Astrocyte of the hippocampus (primary cell): Measurements from ENCODE around the gene F13A1.
A peak's percentile ranks its signal among the peaks of the same experiment; 100 is the strongest.

ENCODE experiments used
- DNase-seq: peaks from one replicate; pipeline ENCODE4 v3.0.0; 2011; ENCODE audit warnings: low read depth, low spot score

Gene F13A1

DNA sequence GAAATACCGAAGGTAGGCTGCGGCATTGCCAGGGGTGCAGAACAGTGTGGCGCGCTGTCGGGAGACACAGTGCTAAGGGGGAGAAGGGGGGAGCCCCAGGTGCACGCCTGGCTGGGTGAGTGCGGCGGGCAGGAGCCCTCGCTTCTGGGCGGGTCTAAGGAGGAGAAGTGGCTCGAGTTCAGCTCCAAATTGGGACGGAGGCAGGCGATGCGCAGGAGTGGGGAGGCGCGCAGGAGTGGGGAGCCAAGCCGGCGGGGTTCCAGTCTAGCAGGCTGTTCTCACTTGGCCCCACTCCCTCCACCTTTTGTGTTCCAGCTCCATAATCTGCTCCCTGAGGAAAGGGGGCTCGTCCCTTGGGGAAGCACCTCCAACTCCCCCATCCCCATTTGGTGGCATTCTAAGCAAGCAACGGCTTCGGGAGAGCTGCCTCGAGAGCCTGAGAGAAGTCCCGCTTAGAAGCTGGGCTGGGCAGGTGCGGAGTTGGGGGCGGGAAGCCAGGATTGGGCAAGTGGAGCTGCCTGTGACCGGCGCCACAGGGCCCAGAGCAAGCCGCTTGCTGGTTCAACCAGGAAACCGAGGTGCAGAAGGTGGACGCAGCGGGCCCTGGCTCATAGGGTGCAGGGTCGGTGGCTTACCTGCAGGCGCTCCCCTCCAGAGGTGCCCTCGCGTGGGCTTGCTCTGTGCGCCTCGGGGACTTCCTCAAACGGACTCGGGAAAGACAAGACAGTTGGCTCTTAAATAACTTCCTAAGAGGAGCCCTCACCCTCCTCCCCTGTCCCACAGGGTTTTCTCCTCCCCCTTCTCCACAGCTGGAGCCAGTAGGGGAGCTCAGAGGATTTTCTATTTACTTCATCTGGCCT is at the start of gene F13A1:
Gene F13A1, minus strand, starts transcription at position 711 of the 860 bp plus-strand sequence. CDS start 1,998 bp downstream, outside the sequence.
- peak; percentile 6 for DNase-seq

DNA sequence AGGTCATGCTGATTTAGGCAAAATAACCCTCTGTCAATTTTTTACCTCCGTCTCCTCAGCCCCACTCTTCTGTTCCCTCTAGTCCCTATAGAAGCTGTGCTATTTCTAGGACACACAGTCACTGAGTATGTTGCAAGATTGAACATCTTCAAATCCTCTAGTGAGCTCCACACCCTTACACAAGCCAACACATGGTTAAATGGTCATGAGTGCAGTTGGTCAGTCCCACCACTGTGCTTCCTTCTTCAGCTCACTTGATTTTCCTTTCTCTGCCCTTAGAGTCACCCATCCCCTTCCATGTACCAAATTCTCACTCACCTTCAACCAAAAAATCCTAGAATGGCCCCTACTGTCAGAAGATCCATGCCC is 48.2 kb upstream of the F13A1 start:
- DNase-seq = no peak

DNA sequence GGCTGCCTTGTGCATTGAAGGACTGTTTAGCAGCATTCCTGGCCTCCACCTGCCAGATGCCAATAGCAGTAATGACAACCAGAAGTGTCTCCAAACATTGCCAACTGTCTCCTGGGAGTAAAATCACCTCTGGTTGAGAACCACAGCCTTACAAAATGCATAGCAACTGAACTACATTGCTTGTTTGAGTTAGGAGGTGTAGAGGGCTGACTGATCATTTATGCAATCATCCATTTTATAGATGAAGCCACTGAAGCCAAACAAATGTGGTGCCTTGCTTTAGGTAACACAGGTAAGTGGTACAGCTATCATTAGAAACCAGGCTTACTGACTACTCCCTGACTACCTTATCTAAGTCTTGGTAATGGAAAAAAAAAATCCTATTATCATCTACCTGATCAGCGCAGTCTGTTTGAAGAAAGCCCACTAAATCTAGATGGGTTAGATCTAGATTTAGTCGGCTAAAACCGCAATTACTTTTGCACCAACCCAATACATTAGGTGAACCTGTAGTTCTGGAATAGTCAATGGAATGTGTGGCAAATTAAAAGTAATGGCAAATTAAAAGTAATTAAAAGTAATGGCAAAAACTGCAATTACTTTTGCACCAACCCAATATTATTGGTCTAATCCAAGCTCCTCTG is 47.7 kb upstream of the F13A1 start:
- DNase-seq = no peak

DNA sequence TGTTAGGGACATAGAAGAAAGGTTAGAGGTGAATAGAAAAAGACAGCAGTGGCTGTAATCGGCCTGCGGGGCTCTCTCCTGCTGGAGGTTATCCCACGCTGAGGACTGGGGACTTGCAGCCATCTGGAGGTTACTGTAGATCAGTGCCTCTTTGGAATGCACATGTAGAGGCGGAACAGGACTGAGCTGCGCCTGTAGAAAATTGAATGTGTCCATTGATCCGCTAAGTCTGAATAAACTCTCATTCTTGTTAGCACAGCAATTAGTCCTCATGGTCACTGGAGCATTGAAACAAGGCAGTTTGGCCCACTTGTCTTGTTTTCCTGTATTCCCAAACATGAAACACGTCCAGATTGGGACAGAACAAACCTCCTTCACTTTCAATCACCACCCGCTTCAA is 46.3 kb upstream of the F13A1 start:
- no peak for DNase-seq

DNA sequence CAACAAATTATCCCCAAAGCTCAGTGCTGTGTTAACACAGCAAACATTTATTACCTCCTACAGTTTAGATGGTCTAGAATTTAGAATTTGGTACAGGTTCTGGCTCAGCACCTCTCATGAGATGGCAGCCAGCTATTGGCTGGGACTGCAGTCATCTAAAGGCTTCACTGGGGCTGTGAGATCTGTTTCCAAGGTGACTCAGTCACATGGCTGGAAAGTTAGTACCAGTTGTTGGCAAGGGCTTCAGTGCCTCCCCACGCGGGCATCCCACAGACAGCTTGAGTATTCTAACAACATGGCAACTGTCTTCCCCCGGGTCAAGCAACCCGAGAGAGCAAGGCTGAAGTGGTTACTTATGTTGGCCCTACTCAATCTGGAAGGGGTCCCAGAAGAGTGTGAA is 44.8 kb upstream of the F13A1 start:
- DNase-seq = no peak

DNA sequence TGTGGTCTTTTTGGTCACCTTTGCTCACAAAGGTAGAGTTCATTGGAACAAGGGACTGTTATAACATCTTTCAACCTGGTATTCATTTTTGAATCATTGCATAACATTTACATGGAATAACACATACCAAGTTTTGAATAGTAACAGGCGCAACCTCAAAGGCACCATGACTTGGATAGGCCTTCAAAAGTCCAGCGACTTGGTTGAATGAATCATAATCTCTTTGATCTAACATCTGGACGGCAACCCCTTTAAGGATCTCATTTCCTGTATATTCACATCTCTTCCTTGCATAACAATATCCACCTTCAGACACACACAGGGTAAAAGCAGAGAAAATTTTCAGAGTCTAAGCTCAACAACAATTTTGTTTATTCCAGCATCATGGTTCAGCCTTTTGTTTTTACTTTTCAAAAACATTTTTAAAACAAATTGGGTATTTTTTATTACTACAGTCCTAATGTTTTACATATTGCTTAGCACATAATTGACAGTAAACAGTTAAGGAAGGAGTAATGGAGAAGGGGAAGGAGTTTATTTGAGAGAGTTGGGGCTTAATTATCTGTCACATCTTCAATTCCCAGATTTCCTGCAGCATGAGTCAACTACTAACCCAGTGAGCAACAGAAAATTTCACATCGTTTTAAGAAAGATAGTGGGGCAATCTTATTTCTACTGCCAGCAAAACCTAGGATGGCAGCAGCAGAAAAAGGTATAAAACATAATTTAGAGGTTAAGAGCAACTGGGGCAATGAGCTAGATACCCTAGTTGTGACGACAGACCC is 41.8 kb upstream of the F13A1 start:
- DNase-seq = no peak

DNA sequence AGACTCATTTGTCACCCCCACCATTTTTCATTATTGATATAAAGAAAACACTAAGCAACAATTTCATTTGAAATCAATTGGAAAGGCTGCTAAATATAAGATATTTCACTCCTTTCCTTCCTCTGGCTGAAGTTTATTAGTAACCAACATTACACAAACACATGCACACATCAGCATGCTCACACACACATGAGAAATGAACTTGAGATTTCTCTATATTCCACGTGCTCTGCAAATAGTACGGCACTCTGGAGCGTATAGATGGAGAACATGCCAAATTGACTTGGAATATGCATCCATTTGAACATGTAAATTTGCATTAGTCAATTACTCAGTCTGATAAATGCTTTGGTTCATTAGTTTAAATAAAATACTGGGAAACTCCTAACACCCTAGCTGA is 37.1 kb upstream of the F13A1 start:
- DNase-seq = no peak

DNA sequence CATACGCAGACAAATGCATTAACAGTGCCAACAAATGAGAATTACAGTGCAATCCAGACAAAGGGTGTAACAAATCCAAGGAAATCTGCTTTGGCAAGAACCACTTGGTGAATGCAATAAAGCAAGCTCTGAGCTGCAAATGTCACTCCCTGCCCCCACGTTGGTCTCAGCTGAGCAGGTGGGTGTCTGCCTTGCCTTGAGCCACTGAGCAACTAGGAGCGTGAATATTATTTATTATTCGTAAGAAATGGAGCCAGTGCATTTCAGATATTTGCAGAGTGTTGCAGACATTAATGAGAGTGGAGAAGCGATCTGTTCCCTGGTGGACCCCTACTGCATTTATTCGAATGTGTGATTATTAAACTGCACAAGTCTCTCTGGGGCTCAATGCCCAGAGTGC is 36.6 kb upstream of the F13A1 start:
- no peak for DNase-seq

DNA sequence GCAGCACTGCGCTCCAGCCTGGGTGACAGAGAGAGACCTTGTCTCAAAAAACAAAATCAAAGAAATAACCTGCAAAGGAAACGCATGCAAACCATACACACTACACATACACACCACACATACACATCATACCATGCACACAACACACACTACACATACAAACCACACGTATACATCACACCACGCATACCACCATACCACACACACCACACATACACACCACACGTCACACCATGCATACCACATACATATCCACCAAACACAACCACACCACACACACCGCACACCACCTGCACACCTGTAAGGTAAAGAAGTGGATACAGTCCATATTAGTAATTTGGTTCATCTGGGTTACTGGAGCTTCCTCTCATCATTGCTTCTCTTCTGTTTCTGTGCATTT is 32.3 kb upstream of the F13A1 start:
- DNase-seq = no peak

DNA sequence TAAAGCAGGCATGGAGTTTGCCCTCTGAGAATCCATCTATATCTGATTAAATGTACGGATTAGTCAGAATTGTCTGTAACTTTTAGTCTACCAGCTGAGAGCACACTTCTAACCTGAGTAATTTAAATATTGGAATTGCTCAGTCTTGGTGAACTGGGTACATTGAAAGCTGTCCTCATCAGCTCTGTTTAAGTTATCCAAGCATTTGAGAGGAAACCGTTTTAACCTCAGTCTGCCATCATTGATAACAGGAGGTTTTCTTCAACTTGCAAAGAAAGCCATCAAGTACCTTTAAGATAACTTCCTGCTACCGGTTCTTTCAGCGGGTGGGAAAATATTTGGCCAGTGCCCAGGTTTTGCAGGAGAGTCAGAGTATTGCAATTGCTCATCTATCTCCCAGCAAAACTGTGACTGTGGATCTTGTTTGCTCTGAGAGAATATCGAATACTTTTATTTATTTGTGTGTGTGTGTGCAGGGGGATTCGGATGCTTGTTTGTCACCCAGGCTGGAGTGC is 31.1 kb upstream of the F13A1 start:
- DNase-seq = peak; percentile 7

DNA sequence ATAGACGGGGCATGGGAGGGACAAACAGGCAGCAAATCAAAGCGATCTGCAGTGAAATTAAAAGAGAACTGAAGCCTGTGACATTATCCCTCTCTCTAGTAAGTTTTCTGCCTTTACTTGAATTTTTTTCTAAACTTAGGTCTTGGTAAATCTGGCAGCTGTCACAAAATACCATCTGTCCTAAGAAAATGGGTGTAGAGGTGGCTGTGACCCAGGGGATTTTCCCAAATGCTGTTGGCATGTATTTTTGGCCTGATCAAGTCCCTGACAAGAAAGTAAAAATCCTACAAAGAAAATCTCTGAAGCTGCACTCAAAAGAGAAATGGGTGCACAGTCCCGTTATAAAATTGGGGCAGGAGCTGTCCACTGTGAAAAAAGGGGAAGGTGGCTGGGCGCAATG is 30.2 kb upstream of the F13A1 start:
- DNase-seq = no peak

DNA sequence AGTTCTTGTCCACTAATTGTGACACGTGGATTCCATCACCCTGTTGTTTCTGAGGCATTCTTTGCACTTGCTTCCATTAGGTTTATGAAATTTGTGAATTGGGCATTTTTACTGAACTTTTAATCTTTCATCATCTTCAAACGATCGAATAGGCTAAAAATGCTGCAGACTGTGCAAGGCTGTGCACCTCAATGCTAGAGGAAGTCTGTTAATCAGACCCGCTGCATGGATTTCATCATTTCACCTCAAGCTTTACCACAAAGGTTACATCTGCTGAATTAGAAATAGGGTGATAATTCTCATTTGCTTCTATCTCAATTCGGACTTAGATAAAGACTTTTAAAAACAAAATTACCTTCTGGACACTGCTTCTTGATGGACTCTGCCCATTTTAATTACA is 27.8 kb upstream of the F13A1 start:
- DNase-seq = no peak

DNA sequence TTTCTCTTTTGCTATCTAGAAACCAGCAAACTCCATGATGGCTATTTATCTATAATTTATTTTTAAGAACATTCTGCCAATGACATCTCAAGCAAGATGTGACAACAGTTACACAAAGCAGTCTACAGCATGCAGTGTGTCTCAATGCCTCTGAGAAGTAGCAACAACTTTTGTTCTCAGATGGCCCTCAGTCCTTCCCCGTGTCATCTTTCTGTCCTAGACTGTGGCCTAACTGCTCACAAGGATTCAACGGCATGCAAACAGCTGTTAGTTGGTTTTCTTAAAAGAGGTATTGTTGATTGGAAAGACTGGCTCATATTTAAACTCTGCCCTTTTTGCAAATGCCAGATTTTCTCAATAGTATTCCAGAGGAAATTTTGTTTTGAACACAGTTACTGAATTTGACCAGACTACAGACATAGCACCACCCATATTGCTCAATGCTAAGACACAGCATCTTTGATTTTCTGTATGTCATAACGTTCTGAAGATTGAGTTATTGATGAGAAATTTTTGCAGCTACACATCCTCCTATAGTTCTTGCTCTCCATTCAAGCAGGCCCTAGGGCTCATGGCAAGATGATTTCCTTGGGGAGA is 26.1 kb upstream of the F13A1 start:
- DNase-seq = no peak

DNA sequence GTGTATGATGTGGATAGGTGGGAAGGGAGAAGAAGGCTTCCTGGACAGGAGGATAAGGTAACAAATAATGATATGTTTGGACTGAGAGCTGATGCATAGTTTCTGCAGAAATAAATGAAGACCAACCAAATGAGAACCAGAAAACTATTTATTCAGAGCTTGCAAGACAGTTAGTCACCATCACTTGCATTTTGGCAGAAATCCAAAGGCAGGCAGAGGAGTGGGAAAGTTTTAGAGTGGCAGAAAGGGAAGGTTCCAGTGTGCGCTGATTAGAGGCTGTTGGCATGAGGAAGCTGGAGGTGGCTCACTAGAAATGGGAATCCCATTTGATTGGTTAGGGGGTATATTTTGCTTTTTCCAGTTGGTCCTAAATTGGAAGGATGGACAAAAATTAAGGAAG is 13.0 kb upstream of the F13A1 start:
- DNase-seq = peak; percentile 79

DNA sequence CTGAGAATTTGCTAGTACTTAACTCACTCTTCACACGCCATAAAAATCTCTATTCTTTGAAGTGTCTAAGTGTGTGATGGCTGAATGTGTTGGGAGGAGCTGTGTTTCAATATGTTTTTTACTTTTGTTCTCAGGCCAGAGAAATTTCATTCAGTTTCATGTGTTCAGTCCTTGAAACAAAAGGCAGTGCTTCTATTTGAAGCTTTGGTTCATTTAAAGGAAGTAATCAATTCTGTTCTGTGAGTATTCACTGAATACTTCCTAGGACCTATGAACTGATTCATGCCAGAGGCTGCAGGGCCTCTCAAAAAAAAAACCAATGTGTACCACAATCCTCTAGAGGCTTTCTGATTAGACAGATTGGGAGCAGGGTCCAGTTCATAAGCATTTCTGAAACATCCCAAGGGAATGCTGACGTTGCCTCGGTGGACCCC is 12.4 kb upstream of the F13A1 start:
- peak; percentile 18 for DNase-seq

DNA sequence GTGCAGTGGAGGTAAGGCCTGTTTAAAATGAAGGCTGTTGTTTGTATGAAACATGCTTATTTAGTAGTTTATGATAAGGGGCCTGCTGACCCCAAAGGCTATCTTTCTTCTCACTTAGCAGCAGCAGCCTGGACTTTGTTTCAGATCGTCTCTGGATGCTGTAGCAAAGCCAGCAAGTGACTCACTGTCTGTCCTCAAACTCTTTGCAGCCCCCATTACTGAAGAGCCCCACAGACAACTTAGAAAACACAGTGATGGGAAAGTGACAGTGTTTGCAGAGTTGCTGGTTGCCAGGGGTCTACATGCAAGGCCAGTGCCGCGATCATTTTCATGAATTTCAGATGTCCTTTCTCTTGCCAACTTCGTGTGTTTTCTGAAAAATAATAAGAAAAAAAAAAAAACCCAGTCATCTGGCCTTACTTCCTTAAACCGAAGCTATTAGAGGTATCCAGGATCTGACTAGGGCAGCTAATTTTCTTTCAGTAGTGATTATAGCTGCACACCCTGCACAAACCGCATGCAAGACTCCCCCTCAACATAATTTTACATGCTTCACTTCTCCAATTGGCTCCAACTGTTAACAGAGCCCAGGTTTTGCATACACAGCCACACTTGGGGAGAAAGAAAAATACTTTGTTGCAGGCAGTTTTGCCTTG is 11.6 kb upstream of the F13A1 start:
- DNase-seq = peak; percentile 42

DNA sequence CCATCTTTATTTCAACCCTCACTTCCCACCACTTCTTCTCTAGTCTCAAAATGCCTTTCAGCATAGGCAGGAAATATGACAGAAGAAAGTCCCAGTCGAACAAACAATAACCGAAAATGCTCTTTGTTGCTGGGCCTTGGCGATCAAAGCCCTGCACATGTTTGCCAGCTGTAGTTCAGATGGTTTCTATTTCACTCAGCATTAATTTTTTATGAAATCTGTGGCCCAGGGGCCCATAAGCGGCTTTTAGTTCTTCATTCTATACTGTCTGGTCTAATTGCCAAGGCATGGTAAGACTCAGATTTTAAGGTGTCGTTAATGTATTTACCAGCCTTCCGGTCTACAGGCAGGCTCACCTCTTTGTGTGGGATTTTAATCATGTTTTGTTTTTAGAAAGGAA is 10.9 kb upstream of the F13A1 start:
- DNase-seq = no peak

DNA sequence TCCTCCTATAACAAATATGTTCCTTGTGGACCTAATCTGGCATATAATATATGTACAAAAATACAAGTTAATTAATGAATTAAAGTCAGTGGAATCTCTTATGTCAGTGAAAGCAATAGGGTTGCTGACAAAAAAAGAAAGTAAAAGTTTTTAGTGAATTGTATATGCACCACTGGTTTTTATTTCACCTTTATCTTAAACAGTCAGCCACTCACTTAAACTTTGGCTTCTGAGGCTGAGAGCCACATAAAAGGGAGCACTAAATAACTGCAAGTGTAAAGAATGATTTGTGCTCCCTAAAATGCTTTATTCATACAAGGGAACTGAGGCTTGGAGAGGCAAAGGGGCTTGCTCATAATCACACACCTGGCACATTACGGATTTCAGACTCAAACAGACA is 9.9 kb upstream of the F13A1 start:
- DNase-seq = no peak

DNA sequence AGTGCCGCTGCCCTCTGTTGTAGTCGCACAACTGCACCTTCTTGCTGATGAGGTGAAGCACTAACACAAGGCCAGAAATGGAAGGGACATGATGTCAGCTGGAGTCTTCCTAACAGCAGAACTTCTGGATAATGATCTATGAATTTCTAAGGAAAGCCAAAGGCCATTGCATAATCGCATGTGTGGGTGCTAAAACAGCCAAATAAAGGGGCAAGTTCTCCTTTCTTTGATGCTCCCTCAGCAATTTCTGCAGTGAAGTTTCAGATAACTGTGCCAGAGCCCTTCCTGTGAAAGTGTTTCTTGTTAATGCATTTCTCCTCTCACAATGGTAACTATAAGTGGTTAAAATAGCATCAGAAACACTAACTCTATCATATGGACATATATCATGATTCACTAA is 8.0 kb upstream of the F13A1 start:
- DNase-seq = no peak

DNA sequence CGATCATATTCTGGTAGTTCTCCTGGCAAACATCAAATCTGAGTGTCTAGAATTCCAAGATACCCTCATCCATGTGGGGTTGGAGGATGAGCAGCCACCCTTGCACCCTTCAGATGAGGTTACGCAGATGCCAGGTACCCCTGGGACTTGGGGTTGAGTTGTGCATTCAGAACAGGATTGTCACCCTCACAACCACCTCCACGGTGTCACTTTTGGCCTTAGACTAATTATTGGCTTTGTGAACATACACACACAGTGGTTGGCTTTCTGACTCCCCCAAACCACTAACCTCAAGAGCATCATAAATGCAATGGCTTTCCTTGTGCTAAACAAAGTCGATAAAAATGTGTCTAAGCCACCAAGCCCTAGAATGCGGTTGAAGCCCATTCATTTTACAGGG is 2.9 kb upstream of the F13A1 start:
- DNase-seq = no peak

DNA sequence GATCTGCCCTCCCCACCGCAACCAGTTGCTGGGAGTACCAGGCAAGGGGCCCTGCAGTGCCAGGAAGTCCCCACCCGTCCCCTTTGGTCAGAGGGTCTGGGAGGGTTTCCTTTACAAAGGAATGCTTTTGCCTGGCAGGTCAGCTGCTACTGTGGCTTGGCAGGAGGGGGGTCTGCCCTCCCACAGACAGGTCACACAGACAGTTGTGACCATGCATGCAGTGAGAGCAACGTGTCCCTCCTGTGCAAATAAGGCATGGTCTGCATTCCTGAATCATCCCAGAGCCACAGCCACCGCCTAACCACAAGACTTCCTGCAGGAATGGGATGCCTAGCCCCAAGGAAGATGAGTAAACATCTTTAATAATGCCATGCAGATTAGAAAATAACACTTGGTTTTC is 439 bp upstream of the F13A1 start:
- DNase-seq = peak; percentile 56
